Mesothelial cell of epicardium (in vitro differentiated cells): ENCODE results near the gene NR5A2. TPM values are rescaled to one million over a fixed set of nuclear protein-coding genes. Genes with fewer than 3 reads are reported as not detected.

Source experiments
- DNase-seq, 2 experiments: peaks; one replicate each; pipeline ENCODE4 v3.0.0; 2021; ENCODE audit warnings: low spot score in 2 of 2; ENCODE audit not compliant: unreplicated experiment in 2 of 2
- H3K27ac Mint-ChIP-seq: 2 replicates; pipeline ENCODE4 v1.8.0; 2021; ENCODE audit warnings: mixed read lengths
- H3K27me3 Mint-ChIP-seq: 2 replicates; pipeline ENCODE4 v1.8.0; 2021; ENCODE audit warnings: low read depth, mixed read lengths
- H3K36me3 Mint-ChIP-seq: 2 replicates; pipeline ENCODE4 v1.8.0; 2021; ENCODE audit warnings: mixed read lengths
- H3K4me1 Mint-ChIP-seq: 2 replicates; pipeline ENCODE4 v1.8.0; 2021; ENCODE audit warnings: mixed read lengths
- H3K4me3 Mint-ChIP-seq: 2 replicates; pipeline ENCODE4 v1.8.0; 2021; ENCODE audit warnings: mild to moderate bottlenecking, moderate library complexity, mixed read lengths
- H3K9me3 Mint-ChIP-seq: 2 replicates; pipeline ENCODE4 v1.8.0; 2021; ENCODE audit warnings: mixed read lengths
- CTCF ChIP-seq: fragments of 200-600 bp; sonication (generic); IDR thresholded peaks from one replicate; pipeline ENCODE4 v1.5.0; 2021; ENCODE audit warnings: antibody characterized with exemption; ENCODE audit not compliant: unreplicated experiment
- total RNA-seq: library from RNA; stranded (reverse); gene quantifications from 3 replicates; pipeline ENCODE4 v1.2.1, GENCODE V29; 2021

Gene NR5A2
- total RNA-seq, 1 donor from 2014 or later: 0.38 TPM

DNA sequence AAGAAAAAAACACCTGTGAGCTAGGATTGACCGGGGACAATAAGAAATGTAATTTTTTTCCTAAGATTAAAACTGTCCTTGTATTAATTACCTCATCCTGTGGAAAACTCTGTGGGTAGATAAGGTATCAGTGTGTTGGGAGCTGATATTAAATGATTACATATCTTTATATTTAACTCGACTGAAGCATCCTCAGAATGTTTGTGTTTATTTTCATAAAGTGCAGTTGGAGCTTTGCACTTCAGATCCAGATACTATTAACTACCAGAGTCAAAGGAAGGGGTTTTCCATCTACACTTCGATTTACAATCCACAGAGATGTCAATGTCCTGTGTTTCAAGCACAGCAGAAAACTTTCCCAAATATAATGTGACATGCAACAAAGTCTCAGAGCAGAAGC lies 164.5 kb downstream of the NR5A2 start:
- Mint-ChIP-seq H3K4me1 (peaks cover 3% of the 10 kb centered on the region), H3K27ac (no peak overlapping the region), H3K4me3 (no peak overlapping the region), H3K9me3 (peaks cover 12% of the 10 kb centered on the region), H3K27me3 (peaks cover 8% of the 10 kb centered on the region), H3K36me3 (no peaks in the 10 kb centered on the region)
- DNase-seq: no peak
- no peak for TF ChIP-seq CTCF

DNA sequence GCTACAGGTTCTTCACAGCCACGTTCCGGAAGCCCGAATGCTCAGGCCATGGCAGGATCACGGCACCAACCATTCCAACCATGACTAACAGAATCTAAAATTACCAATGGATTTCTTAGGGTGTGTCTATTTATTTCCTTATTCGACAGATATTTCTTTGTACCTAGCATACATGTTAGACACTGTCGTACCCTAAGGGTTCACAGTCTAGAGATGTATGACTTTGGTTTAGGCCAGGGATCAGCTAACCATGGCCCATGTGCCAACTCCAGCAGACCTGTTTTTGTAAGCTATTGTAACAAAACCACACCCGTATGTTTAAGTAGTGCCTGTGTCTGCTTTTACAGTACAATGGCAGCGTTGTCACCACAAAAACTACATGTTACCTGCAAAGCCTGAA lies 167.0 kb downstream of the NR5A2 start:
- Mint-ChIP-seq H3K27ac (no peak overlapping the region), H3K36me3 (no peaks in the 10 kb centered on the region), H3K9me3 (peaks cover 4% of the 10 kb centered on the region), H3K4me3 (no peak overlapping the region), H3K4me1 (peaks cover 13% of the 10 kb centered on the region), H3K27me3 (peaks cover 4% of the 10 kb centered on the region)
- no peak for DNase-seq
- no peak for TF ChIP-seq CTCF

GRCh38 chr1:200198236-200198635 lies 170.7 kb downstream of the NR5A2 start:
- peaks cover 5% of the 10 kb centered on the region for H3K27me3 Mint-ChIP-seq
- H3K27ac Mint-ChIP-seq: no peak overlapping the region
- DNase-seq: no peak
- H3K9me3 Mint-ChIP-seq: peaks cover 6% of the 10 kb centered on the region
- H3K36me3 Mint-ChIP-seq: no peaks in the 10 kb centered on the region
- H3K4me1 Mint-ChIP-seq: peaks cover 13% of the 10 kb centered on the region
- TF ChIP-seq CTCF: no peak
- H3K4me3 Mint-ChIP-seq: no peak overlapping the region

GRCh38 chr1:200205216-200205995 lies 177.9 kb downstream of the NR5A2 start:
- Mint-ChIP-seq H3K4me3 (no peak overlapping the region), H3K36me3 (no peaks in the 10 kb centered on the region), H3K27me3 (peaks cover 3% of the 10 kb centered on the region), H3K27ac (no peak overlapping the region), H3K4me1 (no peaks in the 10 kb centered on the region), H3K9me3 (peaks cover 2% of the 10 kb centered on the region)
- no peak for DNase-seq
- no peak for TF ChIP-seq CTCF

DNA sequence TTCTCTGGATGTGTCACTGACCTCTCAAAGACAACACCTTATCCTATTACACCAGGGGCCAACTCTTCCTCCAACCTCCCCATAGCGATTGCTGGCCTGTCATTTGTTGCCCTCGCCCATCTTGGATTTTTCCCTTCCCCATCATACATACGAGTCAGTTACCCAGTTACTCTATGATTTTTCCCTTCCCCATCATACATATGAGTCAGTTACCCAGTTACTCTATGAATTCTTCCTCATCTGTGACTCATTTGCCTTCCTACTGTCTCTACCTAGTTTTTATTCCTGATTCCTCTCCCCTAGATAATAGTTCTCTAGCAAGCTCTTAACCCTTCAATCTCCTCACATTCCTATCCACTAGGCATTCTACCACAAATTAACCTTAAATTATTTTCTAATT lies 178.8 kb downstream of the NR5A2 start:
- Mint-ChIP-seq H3K4me1 (no peaks in the 10 kb centered on the region), H3K9me3 (no peaks in the 10 kb centered on the region), H3K4me3 (no peak overlapping the region), H3K36me3 (no peaks in the 10 kb centered on the region), H3K27me3 (peaks cover 3% of the 10 kb centered on the region), H3K27ac (no peak overlapping the region)
- TF ChIP-seq CTCF: no peak
- no peak for DNase-seq
